OCI-M1 (cell line): ENCODE measurements around the gene RPTOR.
"Not testable (repeated sequence)": the region's sequence is repeated elsewhere in the genome, so short reads cannot be mapped to it uniquely, and the experiment has no call there.

ENCODE experiments used
- DNase-seq: peaks from one replicate; lab custom pipeline; 2025; lab: John Stamatoyannopoulos, UW

The RPTOR gene

GRCh38 chr17:80744725-80745124, 200.1 kb downstream of the RPTOR start:
- DNase-seq = not testable (repeated sequence)

GRCh38 chr17:80745183-80745582, 200.5 kb downstream of the RPTOR start:
- DNase-seq = no peak

- DNase-seq = no peak
Measured at GRCh38 chr17:80746262-80746935, 201.8 kb downstream of the RPTOR start.

GRCh38 chr17:80747469-80747868, 202.8 kb downstream of the RPTOR start:
- DNase-seq = no peak

GRCh38 chr17:80749611-80750010, 205.0 kb downstream of the RPTOR start:
- no peak for DNase-seq

- DNase-seq = no peak
Measured at GRCh38 chr17:80750263-80750662, 205.6 kb downstream of the RPTOR start.

GRCh38 chr17:80751070-80751945, 206.7 kb downstream of the RPTOR start:
- DNase-seq = no peak

- DNase-seq = no peak
Measured at GRCh38 chr17:80751946-80752581, 207.4 kb downstream of the RPTOR start.

GRCh38 chr17:80753685-80754345, 209.2 kb downstream of the RPTOR start:
- no peak for DNase-seq

GRCh38 chr17:80754846-80755245, 210.2 kb downstream of the RPTOR start:
- no peak for DNase-seq

GRCh38 chr17:80755650-80756405, 211.2 kb downstream of the RPTOR start:
- DNase-seq = peak; percentile 89

- no peak for DNase-seq
Measured at GRCh38 chr17:80758481-80759376, 214.1 kb downstream of the RPTOR start.

GRCh38 chr17:80759377-80759673, 214.7 kb downstream of the RPTOR start:
- DNase-seq = peak; percentile 12

GRCh38 chr17:80760511-80760911, 215.9 kb downstream of the RPTOR start:
- no peak for DNase-seq

GRCh38 chr17:80761110-80761871, 216.7 kb downstream of the RPTOR start:
- no peak for DNase-seq

GRCh38 chr17:80762076-80762475, 217.4 kb downstream of the RPTOR start:
- DNase-seq = no peak

GRCh38 chr17:80763293-80763867, 218.7 kb downstream of the RPTOR start:
- no peak for DNase-seq

- DNase-seq = peak; percentile 11
Measured at GRCh38 chr17:80764627-80765145, 220.0 kb downstream of the RPTOR start.

- DNase-seq = no peak
Measured at GRCh38 chr17:80765241-80765961, 220.8 kb downstream of the RPTOR start.
